Colonic mucosa (tissue), 4 donors: ENCODE results near the gene CACNB4. TPM values are rescaled to one million over a fixed set of nuclear protein-coding genes. Genes with fewer than 3 reads are reported as not detected.

Experiments
- DNase-seq: peaks from one replicate; pipeline ENCODE4 v3.0.0-alpha.2; 2020
- H3K27ac ChIP-seq: fragments of 200-600 bp; one replicate; pipeline ENCODE4 v1.8.0; 2021
- H3K27me3 ChIP-seq: fragments of 200-600 bp; one replicate; pipeline ENCODE4 v1.8.0; 2021
- H3K36me3 ChIP-seq: fragments of 200-600 bp; one replicate; pipeline ENCODE4 v1.8.0; 2021
- H3K4me1 ChIP-seq: fragments of 200-600 bp; one replicate; pipeline ENCODE4 v1.8.0; 2021; ENCODE audit warnings: mild to moderate bottlenecking
- H3K4me3 ChIP-seq: fragments of 200-600 bp; one replicate; pipeline ENCODE4 v1.8.0; 2021
- H3K9ac ChIP-seq, 2 donors: one replicate each; pipeline ENCODE4 v1.7.0; 2013; ENCODE audit warnings: control low read depth in 2 of 2, low read depth in 2 of 2, low read length in 2 of 2
- H3K9me3 ChIP-seq: fragments of 200-600 bp; one replicate; pipeline ENCODE4 v1.8.0; 2021
- CTCF ChIP-seq: fragments of 200-600 bp; IDR thresholded peaks from one replicate; pipeline ENCODE4 v1.8.0; 2022; ENCODE audit warnings: antibody characterized with exemption, mild to moderate bottlenecking
- intact Hi-C: fragments of 100-400 bp; cut with DNase I; formaldehyde crosslinking; loops from one replicate; pipeline ENCODE4 v1.14.1; 2022
- total RNA-seq, 2 donors: library from RNA; stranded (reverse); fragmentation: NEBNext Ultra II Directional in 1 of 2; extraction: Animal tissue kit (Norgen Biotek cat#: 25700) in 1 of 2; gene quantifications; one replicate each; pipeline ENCODE4 v1.2.1, GENCODE V29; 2021
- donor health status: healthy.
- donor health status: DM: no; HTN: no; CAD: no.
- donor health status: DM: no; HTN: no; CAD: no.

Gene CACNB4
- total RNA-seq, 2 donors from 2014 or later: 0.44 to 1.0 TPM

GRCh38 chr2:152078023-152078422, 20.8 kb downstream of the CACNB4 start:
- intact Hi-C loops: no loop called here

GRCh38 chr2:152075461-152076050, 23.3 kb downstream of the CACNB4 start:
- DNase-seq: no peak
- TF ChIP-seq CTCF: no peak
- no peaks in the 10 kb centered on the region for H3K9me3 ChIP-seq

More at GRCh38 chr2:152078023-152078422, 20.8 kb downstream of the CACNB4 start:
- no peak overlapping the region for H3K4me3 ChIP-seq
- H3K36me3 ChIP-seq: no peaks in the 10 kb centered on the region
- no peaks in the 10 kb centered on the region for H3K27me3 ChIP-seq
- no peak overlapping the region for H3K27ac ChIP-seq
- TF ChIP-seq CTCF: no peak
- DNase-seq: no peak
- no peak overlapping the region for H3K9ac ChIP-seq
- H3K9me3 ChIP-seq: no peaks in the 10 kb centered on the region
- H3K4me1 ChIP-seq: no peaks in the 10 kb centered on the region

GRCh38 chr2:152072011-152072410, 26.8 kb downstream of the CACNB4 start:
- no peaks in the 10 kb centered on the region for H3K36me3 ChIP-seq
- no peak for DNase-seq
- no peak overlapping the region for H3K27ac ChIP-seq
- no peaks in the 10 kb centered on the region for H3K27me3 ChIP-seq
- no peak overlapping the region for H3K4me3 ChIP-seq
- TF ChIP-seq CTCF: no peak
- H3K9ac ChIP-seq: no peak overlapping the region
- no peaks in the 10 kb centered on the region for H3K4me1 ChIP-seq
- intact Hi-C loops: no loop called here
- no peaks in the 10 kb centered on the region for H3K9me3 ChIP-seq

More at GRCh38 chr2:152075461-152076050, 23.3 kb downstream of the CACNB4 start:
- Histone ChIP-seq H3K4me3 (no peak overlapping the region), H3K36me3 (no peaks in the 10 kb centered on the region), H3K27ac (no peak overlapping the region), H3K4me1 (no peaks in the 10 kb centered on the region), H3K27me3 (no peaks in the 10 kb centered on the region), H3K9ac (no peak overlapping the region)
- intact Hi-C loops: no loop called here

GRCh38 chr2:152071518-152071917, 27.3 kb downstream of the CACNB4 start:
- Histone ChIP-seq H3K4me1 (no peaks in the 10 kb centered on the region), H3K27me3 (no peaks in the 10 kb centered on the region)
- TF ChIP-seq CTCF: no peak

GRCh38 chr2:152071092-152071491, 27.8 kb downstream of the CACNB4 start:
- H3K9me3 ChIP-seq: no peaks in the 10 kb centered on the region
- no peak for DNase-seq

More at GRCh38 chr2:152071518-152071917, 27.3 kb downstream of the CACNB4 start:
- intact Hi-C loops: no loop called here
- no peak overlapping the region for H3K4me3 ChIP-seq
- no peak for DNase-seq
- H3K27ac ChIP-seq: no peak overlapping the region
- no peaks in the 10 kb centered on the region for H3K9me3 ChIP-seq
- no peak overlapping the region for H3K9ac ChIP-seq
- H3K36me3 ChIP-seq: no peaks in the 10 kb centered on the region

More at GRCh38 chr2:152071092-152071491, 27.8 kb downstream of the CACNB4 start:
- Histone ChIP-seq H3K36me3 (no peaks in the 10 kb centered on the region), H3K27me3 (no peaks in the 10 kb centered on the region), H3K4me3 (no peak overlapping the region), H3K27ac (no peak overlapping the region), H3K4me1 (no peaks in the 10 kb centered on the region), H3K9ac (no peak overlapping the region)
- no peak for TF ChIP-seq CTCF
- intact Hi-C loops: no loop called here
